Activated T-cell treated with anti-CD3 and anti-CD28 coated beads for 1 hour (primary cell): ENCODE measurements around the gene KRTAP25-1.

Experiments used
- DNase-seq: peaks from one replicate; pipeline ENCODE4 v3.0.0-alpha.2; 2020; ENCODE audit warnings: low read depth

Gene KRTAP25-1

DNA sequence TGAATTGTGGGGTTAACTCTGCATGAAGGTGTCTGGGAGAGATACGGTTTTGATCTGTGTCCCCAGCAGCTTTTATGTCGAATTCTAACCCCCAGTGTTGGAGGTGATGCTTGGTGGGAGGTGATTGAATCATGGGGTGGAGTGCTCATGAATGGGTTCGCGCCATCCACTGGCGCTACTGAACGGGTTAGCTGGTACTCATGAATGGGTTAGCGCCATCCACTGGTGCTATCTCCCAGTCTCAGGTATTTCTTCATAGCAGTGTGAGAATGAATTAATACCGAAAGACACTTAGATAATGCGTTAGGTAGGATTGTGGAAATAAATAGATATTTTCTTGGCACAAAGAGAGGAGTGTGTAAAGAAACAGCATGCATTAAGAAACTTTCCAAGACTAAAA lies 40.5 kb downstream of the KRTAP25-1 start:
- DNase-seq = no peak

DNA sequence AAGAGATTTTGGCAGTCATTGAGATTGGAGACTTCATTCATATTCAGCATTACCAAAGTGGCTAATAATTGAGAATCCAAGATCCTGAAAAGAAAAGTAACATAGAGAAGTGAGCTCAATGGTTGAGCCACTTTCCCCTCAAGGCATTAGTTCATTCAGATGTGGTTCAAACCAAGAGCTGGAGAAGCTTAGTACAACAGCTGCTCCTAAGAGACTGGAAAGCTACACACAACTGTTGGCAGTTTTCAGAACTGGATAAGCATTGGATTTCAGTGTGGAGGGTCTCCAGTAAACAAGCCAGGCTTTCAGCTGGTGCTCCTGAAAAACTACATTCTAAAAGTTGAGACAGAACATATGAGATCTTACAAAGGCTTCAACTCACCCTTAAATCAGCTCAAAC lies 44.3 kb downstream of the KRTAP25-1 start:
- no peak for DNase-seq

DNA sequence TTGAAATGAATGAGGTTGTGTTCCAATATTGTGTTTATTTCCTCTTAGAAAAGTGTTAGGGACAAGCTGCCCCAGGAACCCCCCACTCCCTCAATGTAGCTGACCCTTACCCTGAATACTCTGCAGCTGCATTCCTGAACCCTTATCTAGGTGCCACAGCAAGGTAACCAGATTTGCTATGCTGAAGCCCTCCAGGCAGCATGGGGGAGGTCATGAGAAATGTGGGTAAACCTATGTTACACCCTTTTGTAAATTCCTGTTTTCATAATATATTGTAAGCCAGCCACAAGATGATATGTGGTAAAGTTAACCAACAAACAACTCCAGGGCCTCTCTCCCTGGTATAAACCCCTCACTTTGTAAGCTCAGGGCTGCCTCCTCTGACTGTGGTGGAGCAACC lies 45.6 kb downstream of the KRTAP25-1 start:
- no peak for DNase-seq

DNA sequence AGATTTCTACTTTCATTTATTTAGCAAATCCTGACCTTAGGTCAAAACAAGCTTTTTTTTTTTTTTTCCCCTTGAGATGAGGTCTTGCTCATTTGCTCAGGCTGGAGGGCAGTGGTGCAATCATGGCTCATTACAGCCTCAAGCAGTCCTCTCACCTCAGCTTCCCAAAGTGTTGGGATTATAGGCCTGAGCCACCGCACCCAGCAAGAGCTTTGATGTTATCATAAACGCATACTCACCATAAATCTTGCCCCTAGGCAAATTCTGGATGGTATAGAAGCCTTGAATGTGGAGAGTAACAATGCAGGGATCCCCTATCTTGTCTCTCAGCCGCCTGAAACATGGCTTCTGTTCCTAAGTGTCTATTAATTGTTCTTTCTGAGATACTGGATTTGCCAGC lies 48.7 kb downstream of the KRTAP25-1 start:
- DNase-seq = no peak
